ENCODE results near the gene CXorf51B. TPM values are rescaled to one million over a fixed set of nuclear protein-coding genes. Genes with fewer than 3 reads are reported as not detected.
"Not testable (repeated sequence)": the region's sequence is repeated elsewhere in the genome, so short reads cannot be mapped to it uniquely, and the experiment has no call there.

The CXorf51B gene
- not detected for total RNA-seq (2021; fragmentation: NEBNext Ultra II Directional; extraction: Animal tissue kit (Norgen Biotek cat#: 25700))
- long read RNA-seq = 0 reads

- H3K9me3 Mint-ChIP-seq; H3K27me3 Mint-ChIP-seq (ENCODE audit: insufficient read depth); H3K27ac Mint-ChIP-seq; H3K36me3 Mint-ChIP-seq (ENCODE audit: low read depth); H3K4me3 Mint-ChIP-seq; DNase-seq; H3K4me1 Mint-ChIP-seq (ENCODE audit: low read depth): not testable (repeated sequence)
Measured at GRCh38 chrX:146809471-146809870, at the start of gene CXorf51B. Gene CXorf51B (plus strand): TSS chrX:146809771. CDS start chrX:146809792, 21 bp downstream.

- not testable (repeated sequence) for H3K27me3 Mint-ChIP-seq (ENCODE audit: insufficient read depth); H3K4me3 Mint-ChIP-seq; DNase-seq; H3K4me1 Mint-ChIP-seq (ENCODE audit: low read depth); H3K9me3 Mint-ChIP-seq; H3K36me3 Mint-ChIP-seq (ENCODE audit: low read depth); H3K27ac Mint-ChIP-seq
Measured at GRCh38 chrX:146814644-146815043, 5.1 kb downstream of the CXorf51B start, which contains the start of gene CXorf51A. Gene CXorf51A (minus strand): TSS chrX:146814744. CDS start chrX:146814723, 21 bp downstream.

- Mint-ChIP-seq H3K27ac (no peak overlapping the region), H3K36me3 (ENCODE audit: low read depth) (no peaks in the 10 kb centered on the region), H3K4me3 (no peak overlapping the region), H3K4me1 (ENCODE audit: low read depth) (no peaks in the 10 kb centered on the region), H3K27me3 (ENCODE audit: insufficient read depth) (no peaks in the 10 kb centered on the region), H3K9me3 (no peaks in the 10 kb centered on the region)
- no peak for TF ChIP-seq CTCF (IDR thresholded peaks at IDR 0.05)
- no peak for DNase-seq
Measured at GRCh38 chrX:146831994-146832393, 22.4 kb downstream of the CXorf51B start.

GRCh38 chrX:146854281-146854680 lies 44.7 kb downstream of the CXorf51B start:
- no peak overlapping the region for H3K4me3 Mint-ChIP-seq
- peaks cover 10% of the 10 kb centered on the region for H3K9me3 Mint-ChIP-seq
- no peak overlapping the region for H3K27ac Mint-ChIP-seq
- no peaks in the 10 kb centered on the region for H3K27me3 Mint-ChIP-seq (ENCODE audit: insufficient read depth)
- DNase-seq = no peak
- no peaks in the 10 kb centered on the region for H3K4me1 Mint-ChIP-seq (ENCODE audit: low read depth)
- TF ChIP-seq CTCF (IDR thresholded peaks at IDR 0.05) = no peak
- no peaks in the 10 kb centered on the region for H3K36me3 Mint-ChIP-seq (ENCODE audit: low read depth)

Other genes starting within 250 kb of the CXorf51B start
- not detected for gene CXorf51A, start 5.0 kb downstream of the CXorf51B start, total RNA-seq (2021; fragmentation: NEBNext Ultra II Directional; extraction: Animal tissue kit (Norgen Biotek cat#: 25700))

Measured in HFFc6 (cell line).